PC-9 (cell line): ENCODE results near the gene BAHD1. TPM values are rescaled to one million over a fixed set of nuclear protein-coding genes. Genes with fewer than 3 reads are reported as not detected.

Experiments used
- BruUV-seq: library from RNA; stranded (reverse); fragments of 400-500 nt; replicated peaks from 2 replicates; lab custom pipeline; 2021; lab: Mats Ljungman, UMichigan
- CTCF ChIA-PET: fragments of 300-600 bp; sonication (Branson Sonifier 250); formaldehyde crosslinking; loops from one replicate; lab custom pipeline; 2022; ENCODE audit warnings: antibody characterized with exemption; lab: Charles Lee
- POLR2A ChIA-PET: fragments of 300-600 bp; sonication (Branson Sonifier 250); formaldehyde crosslinking; loops from one replicate; lab custom pipeline; 2022; ENCODE audit warnings: antibody characterized with exemption; ENCODE audit not compliant: unreplicated experiment; lab: Charles Lee
- DNase-seq, 2 experiments: peaks; one replicate each; pipeline versions ENCODE4 v3.0.0 to v3.0.0-alpha.2; 2015 to 2022; ENCODE audit warnings: mixed read lengths in 1 of 2
- H2AFZ ChIP-seq: fragments of 200-600 bp; sonication (generic); 2 replicates; pipeline ENCODE4 v1.8.1; 2017; ENCODE audit warnings: antibody characterized with exemption
- H3F3A ChIP-seq: fragments of 200-600 bp; sonication (generic); 2 replicates; pipeline ENCODE4 v1.8.1; 2017; ENCODE audit warnings: antibody characterized with exemption, mild to moderate bottlenecking, low read depth; ENCODE audit not compliant: insufficient read depth
- H3K27ac ChIP-seq: fragments of 200-600 bp; sonication (generic); 2 replicates; pipeline ENCODE4 v1.6.1; 2016; ENCODE audit warnings: mixed run types
- H3K27me3 ChIP-seq: fragments of 200-600 bp; sonication (generic); 2 replicates; pipeline ENCODE4 v1.6.1; 2016; ENCODE audit warnings: low read depth, mixed run types; ENCODE audit not compliant: insufficient read depth
- H3K36me3 ChIP-seq: fragments of 200-600 bp; sonication (generic); 2 replicates; pipeline ENCODE4 v1.6.1; 2016; ENCODE audit warnings: low read depth, mixed run types
- H3K4me1 ChIP-seq: fragments of 200-600 bp; sonication (generic); replicated peaks from 2 replicates; pipeline ENCODE4 v1.6.1; 2016; ENCODE audit warnings: mixed run types; ENCODE audit not compliant: insufficient read depth
- H3K4me2 ChIP-seq: fragments of 200-600 bp; sonication (generic); 2 replicates; pipeline ENCODE4 v1.6.1; 2017; ENCODE audit warnings: mixed run types
- H3K4me3 ChIP-seq: fragments of 200-600 bp; sonication (generic); 2 replicates; pipeline ENCODE4 v1.6.1; 2016; ENCODE audit warnings: mixed run types
- H3K79me2 ChIP-seq: fragments of 200-600 bp; sonication (generic); 2 replicates; pipeline ENCODE4 v1.6.1; 2017; ENCODE audit warnings: low read depth, mixed run types
- H3K9me2 ChIP-seq: fragments of 200-600 bp; sonication (generic); 2 replicates; pipeline ENCODE4 v1.8.1; 2017; ENCODE audit warnings: mild to moderate bottlenecking; ENCODE audit not compliant: insufficient read depth
- H3K9me3 ChIP-seq: fragments of 200-600 bp; sonication (generic); 2 replicates; pipeline ENCODE4 v1.8.1; 2016; ENCODE audit warnings: low read depth; ENCODE audit not compliant: insufficient read depth
- H4K20me1 ChIP-seq: fragments of 200-600 bp; sonication (generic); 2 replicates; pipeline ENCODE4 v1.8.1; 2017; ENCODE audit not compliant: insufficient read depth
- EZH2 ChIP-seq: fragments of 200-600 bp; sonication (generic); IDR thresholded peaks from 2 replicates; pipeline ENCODE4 v1.8.0; 2017; ENCODE audit warnings: antibody characterized with exemption, low read depth
- intact Hi-C: fragments of 100-400 bp; cut with micrococcal nuclease; formaldehyde crosslinking; loops from one replicate; pipeline ENCODE4 v1.10.0; 2022; ENCODE audit not compliant: unreplicated experiment
- total RNA-seq: library from RNA; stranded (reverse); gene quantifications from 2 replicates; pipeline ENCODE4 v1.2.3, GENCODE V29; 2021
- TF ChIP-seq, protein P1 (sequence below): fragments of 200-600 bp; sonication (generic); conservative IDR thresholded peaks from 2 replicates; pipeline ENCODE4 v1.6.1; 2017; ENCODE audit warnings: mixed run types, antibody characterized with exemption, mild to moderate bottlenecking, moderate library complexity

The BAHD1 gene
- total RNA-seq, 1 experiment from 2014 or later, result 19.1 TPM

DNA sequence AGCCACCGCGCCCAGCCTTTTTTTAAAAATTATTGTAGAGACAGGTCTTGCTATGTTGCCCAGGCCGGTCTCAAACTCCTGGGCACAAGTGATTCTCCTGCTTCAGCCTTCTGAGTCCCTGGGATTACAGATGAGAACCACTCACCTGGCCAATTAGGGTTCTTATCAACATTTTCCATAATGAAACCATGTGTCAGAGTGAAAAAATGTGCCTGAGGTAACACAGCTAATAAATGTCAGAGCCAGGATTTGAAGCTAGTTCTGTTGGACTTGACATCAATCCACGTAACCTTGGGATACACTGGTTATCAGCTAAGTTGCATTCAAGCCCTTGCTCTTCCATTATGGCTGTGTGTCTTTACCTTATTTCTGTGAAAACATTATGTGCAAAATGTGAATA, 59.2 kb downstream of the BAHD1 start:
- Histone ChIP-seq H3K36me3 (no peaks in the 10 kb centered on the region), H3K4me2 (no peak overlapping the region), H3K9me2 (no peaks in the 10 kb centered on the region), H2AFZ (no peak overlapping the region), H3K4me3 (no peak overlapping the region), H3K79me2 (no peaks in the 10 kb centered on the region), H3K27ac (no peak overlapping the region), H4K20me1 (no peaks in the 10 kb centered on the region), H3K27me3 (no peaks in the 10 kb centered on the region), H3K9me3 (no peaks in the 10 kb centered on the region), H3K4me1 (peaks cover 15% of the 10 kb centered on the region), H3F3A (no peaks in the 10 kb centered on the region; the same call in 1 of the 2 replicates)
- BruUV-seq, result no TSS peak
- CTCF ChIA-PET, result no interaction called here
- DNase-seq, result no peak
- intact Hi-C loops, result no loop called here
- TF ChIP-seq EZH2, result no peak
- TF ChIP-seq, protein P1, sequence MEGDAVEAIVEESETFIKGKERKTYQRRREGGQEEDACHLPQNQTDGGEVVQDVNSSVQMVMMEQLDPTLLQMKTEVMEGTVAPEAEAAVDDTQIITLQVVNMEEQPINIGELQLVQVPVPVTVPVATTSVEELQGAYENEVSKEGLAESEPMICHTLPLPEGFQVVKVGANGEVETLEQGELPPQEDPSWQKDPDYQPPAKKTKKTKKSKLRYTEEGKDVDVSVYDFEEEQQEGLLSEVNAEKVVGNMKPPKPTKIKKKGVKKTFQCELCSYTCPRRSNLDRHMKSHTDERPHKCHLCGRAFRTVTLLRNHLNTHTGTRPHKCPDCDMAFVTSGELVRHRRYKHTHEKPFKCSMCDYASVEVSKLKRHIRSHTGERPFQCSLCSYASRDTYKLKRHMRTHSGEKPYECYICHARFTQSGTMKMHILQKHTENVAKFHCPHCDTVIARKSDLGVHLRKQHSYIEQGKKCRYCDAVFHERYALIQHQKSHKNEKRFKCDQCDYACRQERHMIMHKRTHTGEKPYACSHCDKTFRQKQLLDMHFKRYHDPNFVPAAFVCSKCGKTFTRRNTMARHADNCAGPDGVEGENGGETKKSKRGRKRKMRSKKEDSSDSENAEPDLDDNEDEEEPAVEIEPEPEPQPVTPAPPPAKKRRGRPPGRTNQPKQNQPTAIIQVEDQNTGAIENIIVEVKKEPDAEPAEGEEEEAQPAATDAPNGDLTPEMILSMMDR, result no peak
- POLR2A ChIA-PET, result interaction anchor here (0.6 kb wide), 1 partner anchor 77 kb away, joined by 4 read pairs; no protein-coding TSS in a partner anchor

DNA sequence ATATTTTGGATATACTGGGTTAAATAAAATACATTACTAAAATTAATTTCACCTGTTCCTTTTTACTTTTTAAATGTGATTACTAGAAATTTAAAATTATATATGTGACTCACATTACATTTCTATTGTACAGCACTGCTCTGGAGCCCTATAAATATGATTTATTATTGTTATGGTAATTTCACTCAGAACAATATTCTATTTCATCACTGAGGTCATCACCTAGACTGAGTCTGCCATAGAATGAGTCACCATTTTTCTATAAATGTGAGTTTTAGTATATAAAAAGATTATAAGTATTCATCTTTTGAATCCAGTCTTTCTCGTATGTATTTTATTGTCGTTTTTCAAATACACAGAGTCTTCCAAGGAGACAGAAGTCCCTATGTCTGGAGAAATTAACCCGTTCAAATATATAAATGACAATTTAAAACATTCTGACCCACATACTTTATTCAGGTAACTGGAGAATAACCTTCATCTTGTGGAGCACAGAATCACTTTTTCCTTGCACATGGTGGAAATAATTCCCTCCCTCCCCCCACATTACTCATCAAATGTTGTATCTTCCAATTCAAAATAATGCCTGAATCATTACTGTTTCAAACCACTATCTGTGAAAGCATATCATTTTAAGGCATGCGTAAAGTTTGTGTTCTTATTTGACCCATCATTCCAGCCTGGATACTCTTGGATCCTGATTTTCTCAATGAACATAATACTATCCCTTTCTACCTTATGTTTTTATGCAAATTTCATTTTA, 60.0 kb downstream of the BAHD1 start:
- intact Hi-C loops, result no loop called here
- no peak overlapping the region for H3K27ac ChIP-seq
- no peak overlapping the region for H3K4me2 ChIP-seq
- BruUV-seq, result no TSS peak
- POLR2A ChIA-PET, result interaction anchor here (0.6 kb wide), 2 partner anchors 78 to 819 kb away, joined by 4 to 6 read pairs; no protein-coding TSS in a partner anchor
- H3K4me3 ChIP-seq, result no peak overlapping the region
- no peaks in the 10 kb centered on the region for H3K27me3 ChIP-seq
- no peak for DNase-seq
- CTCF ChIA-PET, result interaction anchor here (0.6 kb wide), 2 partner anchors 22 to 586 kb away, joined by 4 to 8 read pairs; no protein-coding TSS in a partner anchor
- no peaks in the 10 kb centered on the region for H3K9me3 ChIP-seq
- no peak for TF ChIP-seq EZH2
- TF ChIP-seq, protein P1, result no peak
- H2AFZ ChIP-seq, result no peak overlapping the region
- no peaks in the 10 kb centered on the region for H4K20me1 ChIP-seq
- no peaks in the 10 kb centered on the region for H3K36me3 ChIP-seq
- H3F3A ChIP-seq, result no peaks in the 10 kb centered on the region; the same call in 1 of the 2 replicates
- no peaks in the 10 kb centered on the region for H3K9me2 ChIP-seq
- H3K4me1 ChIP-seq, result peaks cover 15% of the 10 kb centered on the region
- no peaks in the 10 kb centered on the region for H3K79me2 ChIP-seq

DNA sequence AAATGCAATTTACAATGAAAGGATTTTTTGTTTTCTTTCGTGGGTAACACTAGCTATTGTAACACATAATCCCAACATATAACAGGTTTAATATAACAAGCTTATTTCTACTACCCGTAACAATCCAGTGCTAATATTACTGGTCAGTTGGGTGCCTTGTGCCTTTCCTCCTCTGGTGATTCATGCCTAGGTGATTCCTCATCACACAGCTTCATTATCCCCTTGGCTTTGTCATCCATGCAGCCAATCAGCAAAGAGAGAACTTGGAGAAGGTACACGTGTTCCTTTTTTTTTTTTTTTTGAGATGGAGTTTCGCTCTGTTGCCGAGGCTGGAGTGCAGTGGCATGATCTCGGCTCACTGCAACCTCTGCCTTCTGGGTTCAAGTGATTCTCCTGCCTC, 60.7 kb downstream of the BAHD1 start:
- peaks cover 15% of the 10 kb centered on the region for H3K4me1 ChIP-seq
- POLR2A ChIA-PET, result interaction anchor here (0.6 kb wide), 1 partner anchor 820 kb away, joined by 6 read pairs; no protein-coding TSS in a partner anchor
- intact Hi-C loops, result no loop called here
- H4K20me1 ChIP-seq, result no peaks in the 10 kb centered on the region
- no peaks in the 10 kb centered on the region for H3K9me2 ChIP-seq
- no peaks in the 10 kb centered on the region for H3K79me2 ChIP-seq
- CTCF ChIA-PET, result interaction anchor here (0.6 to 0.7 kb wide), 3 partner anchors 23 to 586 kb away, joined by 4 to 12 read pairs (median 8); no protein-coding TSS in a partner anchor
- no peak overlapping the region for H3K4me3 ChIP-seq
- H3K27me3 ChIP-seq, result no peaks in the 10 kb centered on the region
- DNase-seq, result no peak
- no peak overlapping the region for H2AFZ ChIP-seq
- H3K4me2 ChIP-seq, result no peak overlapping the region
- no peaks in the 10 kb centered on the region for H3K9me3 ChIP-seq
- no peak overlapping the region for H3K27ac ChIP-seq
- no peaks in the 10 kb centered on the region; the same call in 1 of the 2 replicates for H3F3A ChIP-seq
- TF ChIP-seq, protein P1, result no peak
- TF ChIP-seq EZH2, result no peak
- no TSS peak for BruUV-seq
- no peaks in the 10 kb centered on the region for H3K36me3 ChIP-seq
